IPS-20b (cell line): ENCODE measurements around the gene HLA-DOA.

ENCODE experiments used
- H3K27ac ChIP-seq: one replicate; pipeline ENCODE4 v1.5.1; 2013; ENCODE audit warnings: low read length
- H3K27me3 ChIP-seq: 2 replicates; pipeline ENCODE4 v1.6.1; 2013; ENCODE audit warnings: mild to moderate bottlenecking, low read length, inconsistent platforms; ENCODE audit not compliant: insufficient read depth
- H3K36me3 ChIP-seq: 2 replicates; pipeline ENCODE4 v1.6.1; 2013; ENCODE audit warnings: low read depth, mild to moderate bottlenecking, inconsistent platforms, low read length, moderate library complexity; ENCODE audit not compliant: insufficient read depth
- H3K4me1 ChIP-seq: 2 replicates; pipeline ENCODE4 v1.6.1; 2013; ENCODE audit warnings: mild to moderate bottlenecking, control low read depth, inconsistent platforms, low read length, moderate library complexity; ENCODE audit not compliant: insufficient read depth
- H3K4me3 ChIP-seq: 2 replicates; pipeline ENCODE4 v1.5.1; 2013; ENCODE audit warnings: mild to moderate bottlenecking, low read length, inconsistent platforms
- H3K9ac ChIP-seq: 2 replicates; pipeline ENCODE4 v1.6.1; 2013; ENCODE audit warnings: low read depth, mild to moderate bottlenecking, inconsistent platforms, low read length, moderate library complexity
- H3K9me3 ChIP-seq: 2 replicates; pipeline ENCODE4 v1.6.1; 2013; ENCODE audit warnings: mild to moderate bottlenecking, low read depth, low read length, inconsistent platforms; ENCODE audit not compliant: insufficient read depth

Gene HLA-DOA

GRCh38 chr6:32968867-32969684 lies 40.3 kb downstream of the HLA-DOA start:
- Histone ChIP-seq H3K9ac (peak overlapping the region; percentile 99), H3K27ac (peak overlapping the region; percentile 100), H3K27me3 (no peaks in the 10 kb centered on the region)

GRCh38 chr6:32968093-32968866 lies 41.1 kb downstream of the HLA-DOA start, which contains the start of gene BRD2:
TSS of gene BRD2 (plus strand) at chr6:32968594. CDS start at chr6:32972899, 4,305 bp downstream.
- H3K27me3 ChIP-seq, result no peaks in the 10 kb centered on the region
- H3K4me1 ChIP-seq, result peaks cover 8% of the 10 kb centered on the region
- H3K9me3 ChIP-seq, result no peaks in the 10 kb centered on the region
- peak within 1 kb of the TSS; percentile 99 for H3K9ac ChIP-seq
- H3K27ac ChIP-seq, result peak within 1 kb of the TSS; percentile 100
- H3K36me3 ChIP-seq, result peaks cover 20% of the 10 kb centered on the region
- peak within 1 kb of the TSS; percentile 85 for H3K4me3 ChIP-seq

More at GRCh38 chr6:32968867-32969684, 40.3 kb downstream of the HLA-DOA start:
- H3K9me3 ChIP-seq, result no peaks in the 10 kb centered on the region
- peaks cover 8% of the 10 kb centered on the region for H3K4me1 ChIP-seq
- peak overlapping the region; percentile 85 for H3K4me3 ChIP-seq
- peaks cover 28% of the 10 kb centered on the region for H3K36me3 ChIP-seq

- peaks cover 11% of the 10 kb centered on the region for H3K36me3 ChIP-seq
- peak overlapping the region; percentile 99 for H3K9ac ChIP-seq
- H3K9me3 ChIP-seq, result no peaks in the 10 kb centered on the region
- H3K27me3 ChIP-seq, result no peaks in the 10 kb centered on the region
- H3K4me3 ChIP-seq, result peak overlapping the region; percentile 85
- H3K4me1 ChIP-seq, result peaks cover 8% of the 10 kb centered on the region
- H3K27ac ChIP-seq, result peak overlapping the region; percentile 100
These were observed 42.0 kb downstream of the HLA-DOA start for GRCh38 chr6:32967151-32968091.

- no peak overlapping the region for H3K27ac ChIP-seq
- H3K36me3 ChIP-seq, result peaks cover 3% of the 10 kb centered on the region; the same call in 1 of the 2 replicates
These were observed 44.6 kb downstream of the HLA-DOA start for GRCh38 chr6:32964776-32965175.

GRCh38 chr6:32963866-32964265 lies 45.5 kb downstream of the HLA-DOA start:
- H3K4me3 ChIP-seq, result no peak overlapping the region
- peaks cover 8% of the 10 kb centered on the region for H3K4me1 ChIP-seq
- H3K9me3 ChIP-seq, result no peaks in the 10 kb centered on the region
- no peak overlapping the region for H3K27ac ChIP-seq
- no peaks in the 10 kb centered on the region for H3K36me3 ChIP-seq
- no peak overlapping the region for H3K9ac ChIP-seq
- no peaks in the 10 kb centered on the region for H3K27me3 ChIP-seq

More at GRCh38 chr6:32964776-32965175, 44.6 kb downstream of the HLA-DOA start:
- H3K27me3 ChIP-seq, result no peaks in the 10 kb centered on the region
- H3K4me1 ChIP-seq, result peaks cover 8% of the 10 kb centered on the region
- H3K4me3 ChIP-seq, result no peak overlapping the region
- H3K9ac ChIP-seq, result no peak overlapping the region
- H3K9me3 ChIP-seq, result no peaks in the 10 kb centered on the region

- Histone ChIP-seq H3K4me3 (no peak overlapping the region), H3K27ac (no peak overlapping the region), H3K27me3 (no peaks in the 10 kb centered on the region), H3K9ac (no peak overlapping the region), H3K4me1 (peaks cover 8% of the 10 kb centered on the region), H3K9me3 (no peaks in the 10 kb centered on the region), H3K36me3 (no peaks in the 10 kb centered on the region)
These were observed 47.1 kb downstream of the HLA-DOA start for GRCh38 chr6:32962213-32962826.

- Histone ChIP-seq H3K9ac (no peak overlapping the region), H3K27me3 (no peaks in the 10 kb centered on the region), H3K9me3 (no peaks in the 10 kb centered on the region), H3K4me1 (no peaks in the 10 kb centered on the region), H3K27ac (no peak overlapping the region), H3K36me3 (no peaks in the 10 kb centered on the region), H3K4me3 (no peak overlapping the region)
These were observed 48.8 kb downstream of the HLA-DOA start for GRCh38 chr6:32960563-32960962.

- H3K9ac ChIP-seq, result no peak overlapping the region
- H3K9me3 ChIP-seq, result no peaks in the 10 kb centered on the region
- no peaks in the 10 kb centered on the region for H3K4me1 ChIP-seq
- H3K4me3 ChIP-seq, result no peak overlapping the region
- no peaks in the 10 kb centered on the region for H3K36me3 ChIP-seq
- H3K27ac ChIP-seq, result no peak overlapping the region
- H3K27me3 ChIP-seq, result no peaks in the 10 kb centered on the region
These were observed 53.2 kb downstream of the HLA-DOA start for GRCh38 chr6:32956176-32956575.

GRCh38 chr6:32954986-32955802 lies 54.2 kb downstream of the HLA-DOA start:
- Histone ChIP-seq H3K36me3 (no peaks in the 10 kb centered on the region), H3K9ac (no peak overlapping the region), H3K4me3 (no peak overlapping the region)

GRCh38 chr6:32954267-32954666 lies 55.1 kb downstream of the HLA-DOA start:
- no peak overlapping the region for H3K27ac ChIP-seq
- H3K9me3 ChIP-seq, result no peaks in the 10 kb centered on the region

More at GRCh38 chr6:32954986-32955802, 54.2 kb downstream of the HLA-DOA start:
- Histone ChIP-seq H3K27me3 (no peaks in the 10 kb centered on the region), H3K27ac (no peak overlapping the region), H3K9me3 (no peaks in the 10 kb centered on the region), H3K4me1 (no peaks in the 10 kb centered on the region)

More at GRCh38 chr6:32954267-32954666, 55.1 kb downstream of the HLA-DOA start:
- Histone ChIP-seq H3K4me1 (no peaks in the 10 kb centered on the region), H3K9ac (no peak overlapping the region), H3K4me3 (no peak overlapping the region), H3K36me3 (no peaks in the 10 kb centered on the region), H3K27me3 (no peaks in the 10 kb centered on the region)
